Measurements from ENCODE around the gene ARHGEF17. TPM values are rescaled to one million over a fixed set of nuclear protein-coding genes. Genes with fewer than 3 reads are reported as not detected.

The ARHGEF17 gene
- polyA plus RNA-seq, 2 donors: 8.2 to 11.8 TPM

- no peaks in the 10 kb centered on the region for H3K27me3 ChIP-seq (ENCODE audit: control insufficient read depth in 1 of 2, insufficient read depth in 2 of 2, low read length in 2 of 2)
- WGBS, 2 donors: 75 to 79% methylated on average over 22 of the region's 22 CpGs
- H3K36me3 ChIP-seq (ENCODE audit: control insufficient read depth in 2 of 2, insufficient read depth in 2 of 2, low read length in 1 of 2): no peaks in the 10 kb centered on the region
- peak overlapping the region; percentile 38 to 96 for H3K27ac ChIP-seq (ENCODE audit: low read depth in 2 of 2, low read length in 1 of 2)
- peaks cover 3 to 11% of the 10 kb centered on the region in 2 donors for H3K4me1 ChIP-seq (ENCODE audit: control insufficient read depth in 2 of 2, insufficient read depth in 2 of 2, low read length in 1 of 2)
- no peaks in the 10 kb centered on the region for H3K9me3 ChIP-seq (ENCODE audit: control insufficient read depth in 2 of 2, insufficient read depth in 1 of 2, low read depth in 1 of 2, low read length in 1 of 2)
- H3K4me3 ChIP-seq (ENCODE audit: low read depth in 1 of 2, low read length in 2 of 2): peak overlapping the region; percentile 1 to 14
Measured at GRCh38 chr11:73310661-73311393, 2.8 kb downstream of the ARHGEF17 start.

DNA sequence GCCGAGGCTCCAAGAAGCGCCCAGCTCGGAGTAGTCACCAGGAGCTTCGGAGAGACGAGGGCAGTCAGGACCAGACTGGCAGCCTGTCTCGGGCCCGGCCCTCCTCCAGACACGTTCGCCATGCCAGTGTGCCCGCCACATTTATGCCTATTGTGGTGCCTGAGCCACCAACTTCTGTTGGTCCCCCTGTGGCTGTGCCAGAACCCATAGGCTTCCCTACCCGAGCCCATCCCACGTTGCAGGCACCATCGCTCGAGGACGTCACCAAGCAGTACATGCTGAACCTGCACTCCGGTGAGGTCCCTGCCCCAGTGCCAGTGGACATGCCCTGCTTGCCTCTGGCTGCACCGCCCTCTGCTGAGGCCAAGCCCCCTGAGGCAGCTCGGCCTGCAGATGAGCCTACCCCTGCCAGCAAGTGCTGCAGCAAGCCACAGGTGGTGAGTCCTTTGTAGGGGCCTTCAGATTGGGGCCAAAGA is 3.4 kb downstream of the ARHGEF17 start:
- Histone ChIP-seq H3K4me1 (ENCODE audit: control insufficient read depth in 2 of 2, insufficient read depth in 2 of 2, low read length in 1 of 2) (peaks cover 3 to 11% of the 10 kb centered on the region in 2 donors), H3K4me3 (ENCODE audit: low read depth in 1 of 2, low read length in 2 of 2) (peak overlapping the region; percentile 14 to 19), H3K27ac (ENCODE audit: low read depth in 2 of 2, low read length in 1 of 2) (peak overlapping the region; percentile 38 to 96), H3K27me3 (ENCODE audit: control insufficient read depth in 1 of 2, insufficient read depth in 2 of 2, low read length in 2 of 2) (no peaks in the 10 kb centered on the region), H3K36me3 (ENCODE audit: control insufficient read depth in 2 of 2, insufficient read depth in 2 of 2, low read length in 1 of 2) (no peaks in the 10 kb centered on the region), H3K9me3 (ENCODE audit: control insufficient read depth in 2 of 2, insufficient read depth in 1 of 2, low read depth in 1 of 2, low read length in 1 of 2) (no peaks in the 10 kb centered on the region)
- whole genome bisulfite sequencing, 2 donors: 65% methylated on average over 18 of the region's 18 CpGs

- Histone ChIP-seq H3K4me3 (ENCODE audit: low read depth in 1 of 2, low read length in 2 of 2) (peak overlapping the region in 1 of 2 donors; percentile 14), H3K27ac (ENCODE audit: low read depth in 2 of 2, low read length in 1 of 2) (peak overlapping the region; percentile 47 to 96), H3K9me3 (ENCODE audit: control insufficient read depth in 2 of 2, insufficient read depth in 1 of 2, low read depth in 1 of 2, low read length in 1 of 2) (no peaks in the 10 kb centered on the region), H3K4me1 (ENCODE audit: control insufficient read depth in 2 of 2, insufficient read depth in 2 of 2, low read length in 1 of 2) (peaks cover 3 to 14% of the 10 kb centered on the region in 2 donors), H3K27me3 (ENCODE audit: control insufficient read depth in 1 of 2, insufficient read depth in 2 of 2, low read length in 2 of 2) (no peaks in the 10 kb centered on the region), H3K36me3 (ENCODE audit: control insufficient read depth in 2 of 2, insufficient read depth in 2 of 2, low read length in 1 of 2) (no peaks in the 10 kb centered on the region)
- 55 to 63% methylated on average over 2 of the region's 2 CpGs for WGBS, 2 donors
Measured at GRCh38 chr11:73312036-73312435, 4.0 kb downstream of the ARHGEF17 start.

- WGBS, 2 donors: 65 to 75% methylated on average over 6 of the region's 6 CpGs
- Histone ChIP-seq H3K4me3 (ENCODE audit: low read depth in 1 of 2, low read length in 2 of 2) (peak overlapping the region in 1 of 2 donors; percentile 8), H3K27ac (ENCODE audit: low read depth in 2 of 2, low read length in 1 of 2) (peak overlapping the region; percentile 47 to 73), H3K36me3 (ENCODE audit: control insufficient read depth in 2 of 2, insufficient read depth in 2 of 2, low read length in 1 of 2) (no peaks in the 10 kb centered on the region), H3K4me1 (ENCODE audit: control insufficient read depth in 2 of 2, insufficient read depth in 2 of 2, low read length in 1 of 2) (peaks cover 3 to 18% of the 10 kb centered on the region in 2 donors), H3K9me3 (ENCODE audit: control insufficient read depth in 2 of 2, insufficient read depth in 1 of 2, low read depth in 1 of 2, low read length in 1 of 2) (no peaks in the 10 kb centered on the region), H3K27me3 (ENCODE audit: control insufficient read depth in 1 of 2, insufficient read depth in 2 of 2, low read length in 2 of 2) (no peaks in the 10 kb centered on the region)
Measured at GRCh38 chr11:73312851-73313327, 4.8 kb downstream of the ARHGEF17 start.

DNA sequence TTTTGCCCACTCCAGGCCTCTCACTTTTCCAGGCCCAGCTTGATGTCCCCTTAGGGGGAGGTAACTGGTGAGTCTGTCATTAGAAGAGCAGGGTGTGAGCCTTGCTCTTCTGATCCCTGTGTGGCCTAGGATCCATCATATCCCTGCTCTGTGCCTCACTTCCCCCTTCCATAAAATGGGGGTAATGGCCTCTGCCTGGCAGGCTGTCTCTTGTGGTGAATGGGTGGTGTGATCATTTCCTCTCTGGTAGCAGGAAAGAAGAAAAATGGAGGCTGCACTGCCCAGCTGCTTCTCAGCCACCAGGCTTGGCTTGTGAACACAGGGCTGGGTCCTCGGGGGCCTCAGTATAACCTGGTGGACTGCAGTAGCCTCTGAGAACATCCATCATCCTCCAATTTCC is 5.6 kb downstream of the ARHGEF17 start:
- H3K36me3 ChIP-seq (ENCODE audit: control insufficient read depth in 2 of 2, insufficient read depth in 2 of 2, low read length in 1 of 2): no peaks in the 10 kb centered on the region
- no peaks in the 10 kb centered on the region for H3K9me3 ChIP-seq (ENCODE audit: control insufficient read depth in 2 of 2, insufficient read depth in 1 of 2, low read depth in 1 of 2, low read length in 1 of 2)
- peak overlapping the region; percentile 47 to 73 for H3K27ac ChIP-seq (ENCODE audit: low read depth in 2 of 2, low read length in 1 of 2)
- H3K4me1 ChIP-seq (ENCODE audit: control insufficient read depth in 2 of 2, insufficient read depth in 2 of 2, low read length in 1 of 2): peaks cover 3 to 18% of the 10 kb centered on the region in 2 donors
- WGBS, 2 donors: 45 to 57% methylated on average over 1 of the region's 1 CpG
- H3K27me3 ChIP-seq (ENCODE audit: control insufficient read depth in 1 of 2, insufficient read depth in 2 of 2, low read length in 2 of 2): no peaks in the 10 kb centered on the region
- H3K4me3 ChIP-seq (ENCODE audit: low read depth in 1 of 2, low read length in 2 of 2): no peak overlapping the region

DNA sequence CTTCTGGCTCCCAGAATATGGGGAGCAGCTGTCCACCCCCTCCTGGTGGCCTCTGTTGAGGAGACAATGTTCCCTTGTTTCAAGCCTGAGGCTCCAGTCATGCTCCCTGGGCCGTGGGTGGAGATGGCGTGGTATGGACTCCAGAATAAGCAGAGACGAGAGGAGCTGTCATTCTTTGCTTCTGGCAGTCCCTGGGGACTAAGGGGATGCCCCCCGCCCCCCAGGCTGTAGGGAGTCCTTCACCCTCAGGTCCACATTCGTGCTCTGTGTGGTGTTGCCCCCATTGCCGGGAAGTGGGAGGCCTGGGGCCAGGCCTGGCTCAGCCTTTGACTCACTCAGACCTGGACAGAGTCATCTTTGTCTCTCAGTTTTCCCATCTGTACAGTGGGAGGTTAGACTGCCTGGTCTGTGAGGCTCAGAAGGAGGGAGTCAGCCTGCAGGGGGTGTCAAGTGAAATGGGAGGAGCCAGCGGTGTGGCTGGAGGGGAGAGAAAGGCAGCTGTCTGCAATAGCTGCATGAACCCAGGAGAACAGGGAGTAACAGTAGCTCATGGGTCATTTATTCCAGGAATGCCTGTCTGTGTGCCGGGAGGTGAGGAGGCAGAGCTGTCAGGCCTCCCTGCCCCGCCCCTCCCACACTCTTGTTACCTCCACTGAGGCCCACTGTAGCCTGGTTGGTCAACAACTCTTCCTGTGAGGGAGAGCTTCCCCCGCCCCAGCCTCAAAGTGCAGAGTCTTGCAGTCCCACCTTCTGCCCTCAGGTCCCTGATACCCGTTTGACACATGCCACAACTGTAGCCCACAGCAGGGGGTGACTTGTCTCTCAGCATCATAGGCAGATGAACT is 6.3 kb downstream of the ARHGEF17 start:
- peak overlapping the region; percentile 62 to 73 for H3K27ac ChIP-seq (ENCODE audit: low read depth in 2 of 2, low read length in 1 of 2)
- no peak overlapping the region for H3K4me3 ChIP-seq (ENCODE audit: low read depth in 1 of 2, low read length in 2 of 2)
- no peaks in the 10 kb centered on the region for H3K9me3 ChIP-seq (ENCODE audit: control insufficient read depth in 2 of 2, insufficient read depth in 1 of 2, low read depth in 1 of 2, low read length in 1 of 2)
- peaks cover 3 to 18% of the 10 kb centered on the region in 2 donors for H3K4me1 ChIP-seq (ENCODE audit: control insufficient read depth in 2 of 2, insufficient read depth in 2 of 2, low read length in 1 of 2)
- 56 to 60% methylated on average over 11 of the region's 11 CpGs for WGBS, 2 donors
- no peaks in the 10 kb centered on the region for H3K36me3 ChIP-seq (ENCODE audit: control insufficient read depth in 2 of 2, insufficient read depth in 2 of 2, low read length in 1 of 2)
- H3K27me3 ChIP-seq (ENCODE audit: control insufficient read depth in 1 of 2, insufficient read depth in 2 of 2, low read length in 2 of 2): no peaks in the 10 kb centered on the region

- 60 to 64% methylated on average over 9 of the region's 9 CpGs for WGBS, 2 donors
- H3K4me3 ChIP-seq (ENCODE audit: low read depth in 1 of 2, low read length in 2 of 2): no peak overlapping the region
- no peaks in the 10 kb centered on the region for H3K9me3 ChIP-seq (ENCODE audit: control insufficient read depth in 2 of 2, insufficient read depth in 1 of 2, low read depth in 1 of 2, low read length in 1 of 2)
- peak overlapping the region; percentile 52 to 80 for H3K27ac ChIP-seq (ENCODE audit: low read depth in 2 of 2, low read length in 1 of 2)
- no peaks in the 10 kb centered on the region for H3K36me3 ChIP-seq (ENCODE audit: control insufficient read depth in 2 of 2, insufficient read depth in 2 of 2, low read length in 1 of 2)
- no peaks in the 10 kb centered on the region for H3K27me3 ChIP-seq (ENCODE audit: control insufficient read depth in 1 of 2, insufficient read depth in 2 of 2, low read length in 2 of 2)
- peaks cover 7 to 23% of the 10 kb centered on the region in 2 donors for H3K4me1 ChIP-seq (ENCODE audit: control insufficient read depth in 2 of 2, insufficient read depth in 2 of 2, low read length in 1 of 2)
Measured at GRCh38 chr11:73315293-73316020, 7.4 kb downstream of the ARHGEF17 start.

DNA sequence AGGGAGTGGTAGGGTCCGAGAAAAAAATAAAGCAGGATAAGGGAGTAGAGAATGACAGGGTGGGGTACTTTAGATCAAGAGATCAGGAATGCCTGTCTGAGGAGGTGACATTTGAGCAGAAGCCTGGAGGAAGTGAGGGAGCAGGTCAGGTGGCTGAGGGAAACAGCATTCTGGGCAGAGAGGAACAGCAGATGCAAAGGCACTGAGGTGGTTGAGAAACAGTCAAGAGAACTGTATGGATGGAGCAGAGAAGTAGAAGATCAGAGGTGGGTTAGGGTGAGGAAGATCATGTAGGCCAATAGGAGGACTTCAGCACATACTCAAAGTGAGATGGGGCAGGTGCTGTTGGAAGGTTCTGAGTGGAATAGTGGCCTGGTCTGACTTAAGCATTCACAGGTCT is 8.3 kb downstream of the ARHGEF17 start:
- no peaks in the 10 kb centered on the region for H3K27me3 ChIP-seq (ENCODE audit: control insufficient read depth in 1 of 2, insufficient read depth in 2 of 2, low read length in 2 of 2)
- no peaks in the 10 kb centered on the region for H3K9me3 ChIP-seq (ENCODE audit: control insufficient read depth in 2 of 2, insufficient read depth in 1 of 2, low read depth in 1 of 2, low read length in 1 of 2)
- peaks cover 7 to 24% of the 10 kb centered on the region in 2 donors for H3K4me1 ChIP-seq (ENCODE audit: control insufficient read depth in 2 of 2, insufficient read depth in 2 of 2, low read length in 1 of 2)
- H3K4me3 ChIP-seq (ENCODE audit: low read depth in 1 of 2, low read length in 2 of 2): no peak overlapping the region
- no peaks in the 10 kb centered on the region for H3K36me3 ChIP-seq (ENCODE audit: control insufficient read depth in 2 of 2, insufficient read depth in 2 of 2, low read length in 1 of 2)
- 76 to 84% methylated on average over 1 of the region's 1 CpG for WGBS, 2 donors
- peak overlapping the region in 1 of 2 donors; percentile 66 for H3K27ac ChIP-seq (ENCODE audit: low read depth in 2 of 2, low read length in 1 of 2)

GRCh38 chr11:73317373-73317772 is 9.3 kb downstream of the ARHGEF17 start:
- Histone ChIP-seq H3K4me3 (ENCODE audit: low read depth in 1 of 2, low read length in 2 of 2) (no peak overlapping the region), H3K36me3 (ENCODE audit: control insufficient read depth in 2 of 2, insufficient read depth in 2 of 2, low read length in 1 of 2) (no peaks in the 10 kb centered on the region), H3K27ac (ENCODE audit: low read depth in 2 of 2, low read length in 1 of 2) (peak overlapping the region; percentile 59 to 77), H3K27me3 (ENCODE audit: control insufficient read depth in 1 of 2, insufficient read depth in 2 of 2, low read length in 2 of 2) (no peaks in the 10 kb centered on the region), H3K4me1 (ENCODE audit: control insufficient read depth in 2 of 2, insufficient read depth in 2 of 2, low read length in 1 of 2) (peaks cover 7 to 21% of the 10 kb centered on the region in 2 donors), H3K9me3 (ENCODE audit: control insufficient read depth in 2 of 2, insufficient read depth in 1 of 2, low read depth in 1 of 2, low read length in 1 of 2) (no peaks in the 10 kb centered on the region)
- WGBS, 2 donors: 42 to 47% methylated on average over 4 of the region's 4 CpGs

All from esophagus (tissue), 2 donors.